Measurements from ENCODE around the gene GALNT14.
"Not testable (repeated sequence)": the region's sequence is repeated elsewhere in the genome, so short reads cannot be mapped to it uniquely, and the experiment has no call there.

The GALNT14 gene, protein sequence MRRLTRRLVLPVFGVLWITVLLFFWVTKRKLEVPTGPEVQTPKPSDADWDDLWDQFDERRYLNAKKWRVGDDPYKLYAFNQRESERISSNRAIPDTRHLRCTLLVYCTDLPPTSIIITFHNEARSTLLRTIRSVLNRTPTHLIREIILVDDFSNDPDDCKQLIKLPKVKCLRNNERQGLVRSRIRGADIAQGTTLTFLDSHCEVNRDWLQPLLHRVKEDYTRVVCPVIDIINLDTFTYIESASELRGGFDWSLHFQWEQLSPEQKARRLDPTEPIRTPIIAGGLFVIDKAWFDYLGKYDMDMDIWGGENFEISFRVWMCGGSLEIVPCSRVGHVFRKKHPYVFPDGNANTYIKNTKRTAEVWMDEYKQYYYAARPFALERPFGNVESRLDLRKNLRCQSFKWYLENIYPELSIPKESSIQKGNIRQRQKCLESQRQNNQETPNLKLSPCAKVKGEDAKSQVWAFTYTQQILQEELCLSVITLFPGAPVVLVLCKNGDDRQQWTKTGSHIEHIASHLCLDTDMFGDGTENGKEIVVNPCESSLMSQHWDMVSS

GRCh38 chr2:31138037-31138962, at the start of gene GALNT14:
Gene GALNT14 (minus strand): TSS chr2:31138440. CDS start chr2:31138086, 354 bp downstream.
- peak; percentile 60 for DNase-seq

GRCh38 chr2:31187166-31187565, 48.9 kb upstream of the GALNT14 start:
- no peak for DNase-seq

GRCh38 chr2:31183973-31184372, 45.7 kb upstream of the GALNT14 start:
- not testable (repeated sequence) for DNase-seq

GRCh38 chr2:31176742-31177141, 38.5 kb upstream of the GALNT14 start:
- no peak for DNase-seq

DNA sequence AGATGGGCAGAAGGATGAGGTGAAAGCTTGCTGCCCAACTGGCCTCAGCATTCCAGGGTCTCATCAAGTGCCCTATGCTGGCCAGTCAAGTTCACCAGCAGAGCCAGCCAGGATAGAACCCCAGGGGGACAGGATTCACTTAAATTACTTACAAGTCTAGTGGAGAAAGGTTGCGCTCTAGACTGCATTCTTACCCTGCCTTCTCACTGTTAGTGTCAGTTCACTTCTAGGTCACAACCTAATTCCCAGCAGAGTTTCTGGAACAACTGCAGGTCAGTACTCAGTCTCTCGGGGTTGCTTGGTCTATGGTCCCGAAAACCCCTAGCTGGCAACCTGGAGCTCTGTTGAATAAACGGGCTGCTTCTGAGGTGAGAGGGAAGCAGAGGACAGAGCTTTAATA, 32.9 kb upstream of the GALNT14 start:
- no peak for DNase-seq

DNA sequence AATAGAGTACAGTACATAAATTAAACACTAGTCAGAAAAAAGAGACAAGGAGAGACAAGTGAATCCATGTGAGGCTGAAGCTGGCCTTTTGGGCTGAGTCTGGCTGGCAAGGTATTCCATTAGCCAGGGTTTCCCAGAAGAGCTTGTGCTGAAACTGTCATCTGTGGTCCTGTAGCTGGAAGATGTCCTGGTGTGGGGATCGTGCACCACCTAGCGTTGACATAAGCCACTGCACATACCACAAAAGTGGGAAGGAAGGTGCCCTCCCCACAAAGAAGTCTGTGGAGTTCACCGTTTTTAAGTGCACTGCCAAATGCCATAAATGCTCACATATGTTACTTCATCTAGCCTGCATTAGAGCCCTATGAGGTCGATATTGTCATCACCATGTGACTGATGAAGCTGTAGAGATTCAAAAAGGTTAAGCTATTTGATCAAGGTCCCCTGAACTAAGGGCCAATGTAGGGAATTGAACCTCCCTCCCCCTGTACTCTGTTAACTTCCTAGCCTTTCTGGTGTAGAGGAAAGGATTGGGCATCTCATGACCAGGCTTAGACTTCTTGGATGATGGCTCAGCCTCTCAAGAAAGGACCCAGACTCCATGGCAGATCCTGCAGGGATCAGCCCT, 31.9 kb upstream of the GALNT14 start:
- peak; percentile 41 for DNase-seq

DNA sequence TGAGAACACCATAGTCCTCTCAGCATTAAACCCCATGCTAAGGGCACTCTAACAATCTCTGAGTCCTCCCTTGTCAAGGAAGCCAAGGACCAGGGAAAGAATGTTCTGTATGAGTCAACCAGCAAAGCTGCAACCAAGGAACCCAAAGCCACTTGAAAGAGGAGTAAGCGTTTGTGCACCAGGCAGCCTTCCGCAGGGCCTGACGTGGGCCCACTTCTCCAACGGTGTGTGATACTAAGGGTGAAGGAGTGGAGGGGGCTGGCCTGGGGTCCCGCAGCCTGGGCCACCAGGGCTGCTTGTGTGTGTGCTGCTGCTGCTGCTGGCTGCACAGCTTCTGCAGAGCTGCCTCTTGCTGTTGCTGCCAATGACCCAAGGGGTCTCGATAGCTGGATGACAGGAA, 30.1 kb upstream of the GALNT14 start:
- no peak for DNase-seq

GRCh38 chr2:31166925-31167324, 28.7 kb upstream of the GALNT14 start:
- DNase-seq, result no peak

DNA sequence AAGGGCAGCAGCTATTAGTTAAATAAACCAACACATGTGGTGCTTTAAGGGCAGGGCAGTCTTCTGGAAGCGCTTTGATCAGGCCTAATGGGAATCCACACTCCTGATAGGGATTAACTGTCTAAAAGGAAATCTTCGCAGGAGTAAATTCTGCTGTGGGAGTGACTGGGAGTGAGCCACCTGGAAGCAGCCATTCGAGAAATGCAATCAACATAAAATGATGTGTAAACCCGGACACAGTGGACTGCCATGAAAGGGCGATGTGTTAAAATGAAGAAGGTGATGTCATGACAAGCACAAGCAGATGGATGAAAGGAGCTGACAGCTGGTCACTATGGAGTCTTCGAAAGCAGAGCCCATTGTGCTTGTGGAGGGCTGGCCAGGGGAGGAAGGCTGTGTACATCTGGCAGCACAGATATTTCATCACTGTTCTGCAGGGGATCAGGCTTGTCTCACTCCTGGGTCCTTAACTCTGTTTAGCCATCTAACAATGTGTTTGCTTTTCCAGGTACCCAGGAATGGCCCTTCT, 24.8 kb upstream of the GALNT14 start:
- no peak for DNase-seq

GRCh38 chr2:31161637-31162036, 23.4 kb upstream of the GALNT14 start:
- no peak for DNase-seq

GRCh38 chr2:31151501-31151900, 13.3 kb upstream of the GALNT14 start:
- DNase-seq, result no peak

DNA sequence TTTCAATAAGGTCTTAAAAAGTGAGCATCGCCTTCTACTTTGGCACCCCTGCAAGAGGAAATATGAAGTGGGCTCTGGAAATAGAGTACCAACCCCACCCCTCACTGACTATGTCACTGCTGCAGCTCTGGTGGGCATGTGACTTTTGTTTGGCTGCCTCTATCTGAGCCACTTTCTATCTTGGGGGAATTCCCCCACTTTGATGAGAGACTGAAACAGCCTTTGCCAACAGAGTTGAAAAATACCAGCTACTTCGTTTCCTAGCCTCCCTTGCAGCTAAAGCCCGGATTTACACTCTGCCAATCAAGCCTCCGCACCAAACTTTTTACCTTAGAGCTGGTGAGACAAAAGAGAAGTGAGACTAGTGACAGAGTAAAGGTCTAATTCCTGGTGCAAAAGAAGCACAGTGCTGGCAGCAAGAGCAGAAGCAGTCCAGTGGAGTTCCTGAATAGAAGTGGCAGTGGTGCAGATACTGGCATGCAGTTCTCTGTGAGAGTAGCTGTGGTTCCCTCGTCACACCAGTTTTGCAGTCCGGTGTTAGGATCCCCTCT, 12.0 kb upstream of the GALNT14 start:
- no peak for DNase-seq

GRCh38 chr2:31148514-31148913, 10.3 kb upstream of the GALNT14 start:
- DNase-seq, result no peak

- DNase-seq, result no peak
These were observed 9.4 kb upstream of the GALNT14 start for GRCh38 chr2:31147645-31148044.

DNA sequence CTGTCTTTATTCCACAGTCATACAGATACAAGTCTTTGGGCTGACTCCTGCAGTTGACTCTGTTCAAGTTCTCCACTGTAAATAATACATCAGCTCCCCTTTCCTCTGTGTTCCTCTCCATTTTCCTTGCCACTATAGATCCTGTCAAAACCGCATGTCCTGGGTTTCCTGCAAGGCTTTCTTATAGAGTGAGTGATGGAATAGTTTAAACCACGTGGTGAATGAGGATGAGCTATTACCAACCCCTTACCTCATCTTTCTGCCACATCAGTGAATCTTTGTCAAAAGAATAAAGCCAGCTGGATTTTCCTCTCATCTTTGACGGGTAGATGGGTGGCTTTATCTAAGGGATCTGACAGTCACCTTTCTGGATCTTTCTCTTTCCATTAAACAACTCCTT, 3.9 kb upstream of the GALNT14 start:
- no peak for DNase-seq

GRCh38 chr2:31141443-31142085, 3.3 kb upstream of the GALNT14 start:
- DNase-seq, result no peak

- no peak for DNase-seq
These were observed 1.9 kb upstream of the GALNT14 start for GRCh38 chr2:31140151-31140550.

- no peak for DNase-seq
These were observed 1.4 kb upstream of the GALNT14 start for GRCh38 chr2:31139671-31140070.

DNA sequence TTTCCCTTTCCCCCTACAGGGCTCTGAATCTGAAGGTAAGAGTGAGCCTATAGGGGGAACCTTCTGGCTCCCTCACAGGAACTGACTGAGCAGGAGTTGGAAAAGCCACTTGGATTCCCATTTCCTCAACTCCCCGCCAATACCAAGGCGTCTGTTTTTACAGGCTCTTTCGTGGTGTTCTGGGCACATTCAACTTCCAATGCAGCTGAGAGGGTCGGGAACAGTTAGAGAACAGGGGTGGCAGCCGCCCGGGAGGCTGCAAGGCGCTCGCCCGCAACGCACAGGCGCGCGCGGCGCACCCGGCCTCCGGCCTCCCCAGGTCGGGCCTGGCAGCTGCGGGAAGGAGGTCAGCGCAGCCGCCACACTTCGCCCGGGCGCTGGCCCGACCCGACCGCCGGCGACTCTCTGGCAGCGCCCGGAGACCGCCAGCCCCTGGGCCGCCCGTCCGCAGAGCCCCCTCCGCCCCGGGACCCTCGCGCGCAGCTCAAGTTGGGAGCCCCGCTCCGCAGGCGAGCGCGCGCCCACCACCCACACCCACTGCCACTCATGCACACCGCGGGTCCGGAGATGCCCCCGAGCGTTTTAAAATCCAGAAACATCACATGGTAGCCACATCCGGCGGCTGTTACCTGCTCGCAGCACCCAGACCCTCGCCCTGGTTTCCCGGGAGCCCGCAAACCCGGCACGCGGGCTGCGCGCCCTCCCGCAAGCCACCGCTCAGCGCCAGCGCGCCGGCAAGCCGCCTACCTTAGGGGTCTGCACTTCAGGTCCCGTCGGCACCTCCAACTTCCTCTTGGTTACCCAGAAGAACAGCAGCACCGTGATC, 816 bp downstream of the GALNT14 start:
- DNase-seq, result no peak

GRCh38 chr2:31136732-31137131, 1.5 kb downstream of the GALNT14 start:
- no peak for DNase-seq

GRCh38 chr2:31136000-31136399, 2.2 kb downstream of the GALNT14 start:
- no peak for DNase-seq

Measured in GF-D8 (cell line).